NCI-H2227 (cell line): ENCODE data around the gene KMT2B.
"Not testable (repeated sequence)": the region's sequence is repeated elsewhere in the genome, so short reads cannot be mapped to it uniquely, and the experiment has no call there.

Experiments
- DNase-seq: peaks from one replicate; lab custom pipeline; 2025; ENCODE audit not compliant: unreplicated experiment; lab: John Stamatoyannopoulos, UW

The KMT2B gene

DNA sequence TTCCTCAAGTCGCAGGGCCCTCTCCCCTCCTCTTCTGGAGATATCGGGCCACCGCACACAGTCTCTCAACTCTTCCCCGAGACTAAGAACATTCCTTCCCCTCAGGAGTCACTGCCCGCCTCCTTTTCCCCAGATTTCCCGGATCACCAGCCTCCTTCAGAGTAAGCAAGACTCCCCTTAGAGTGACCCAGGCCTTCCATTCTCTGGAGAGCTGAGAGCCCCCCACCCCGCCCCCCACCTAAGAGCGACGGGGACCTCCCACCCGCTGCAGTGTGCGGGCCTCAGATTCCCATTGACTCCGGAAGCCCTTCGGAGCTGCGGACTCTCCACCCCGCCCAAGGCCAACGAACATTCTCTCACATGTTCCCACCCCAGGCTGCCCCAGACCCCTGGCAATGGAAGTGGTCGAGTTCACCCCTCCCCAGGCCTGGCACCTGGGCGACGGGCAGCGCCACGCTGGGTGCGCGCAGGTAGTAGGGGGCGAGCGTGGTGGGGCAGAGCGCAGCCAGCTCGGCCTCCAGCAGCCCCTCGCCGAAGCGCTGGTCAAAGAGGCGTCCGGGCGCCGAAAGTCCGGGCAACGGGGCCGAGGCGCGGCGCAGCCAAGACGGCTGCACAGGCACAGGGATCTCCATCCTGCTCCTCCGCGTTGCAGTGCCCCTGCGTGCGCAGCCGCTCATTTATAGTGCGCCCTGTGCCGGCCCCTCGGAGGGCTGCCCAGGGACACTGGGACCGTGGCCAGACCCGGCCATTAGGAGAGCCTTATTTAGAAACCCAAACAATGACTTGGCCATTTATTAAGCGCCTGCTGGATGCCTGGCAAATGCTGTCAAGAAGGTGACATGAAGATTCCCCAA is 38.8 kb downstream of the KMT2B start, which contains the start of gene HSPB6:
HSPB6 (minus strand) TSS at position 653 of the 854 bp plus-strand sequence; CDS start at position 632, 21 bp downstream.
- peak; percentile 78 for DNase-seq

DNA sequence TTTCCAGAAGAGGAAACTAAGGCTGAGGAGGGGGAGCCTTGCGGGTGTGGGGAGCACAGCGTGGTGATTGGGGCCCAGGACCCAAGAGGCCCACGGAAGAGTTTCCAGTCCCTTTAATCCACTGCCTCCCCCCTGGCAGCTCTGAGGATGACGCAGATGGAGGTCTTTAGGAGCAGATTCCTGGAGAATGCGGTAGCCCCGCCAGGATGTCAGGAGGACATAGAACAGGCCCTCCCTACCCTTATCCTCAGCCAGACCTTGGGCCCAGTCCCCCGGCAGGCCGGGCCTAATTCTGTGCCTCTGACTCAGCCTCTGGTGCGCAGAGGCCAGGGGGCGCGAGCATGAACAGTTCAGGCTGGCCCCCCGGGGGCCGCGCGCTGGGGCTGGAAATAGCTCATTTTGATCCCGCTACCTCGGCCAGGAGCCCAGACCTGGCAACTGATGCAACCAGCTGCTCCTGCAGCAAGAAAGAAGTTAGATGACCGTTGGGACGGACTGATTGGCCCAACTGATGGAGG is 39.5 kb downstream of the KMT2B start:
- peak; percentile 93 for DNase-seq

DNA sequence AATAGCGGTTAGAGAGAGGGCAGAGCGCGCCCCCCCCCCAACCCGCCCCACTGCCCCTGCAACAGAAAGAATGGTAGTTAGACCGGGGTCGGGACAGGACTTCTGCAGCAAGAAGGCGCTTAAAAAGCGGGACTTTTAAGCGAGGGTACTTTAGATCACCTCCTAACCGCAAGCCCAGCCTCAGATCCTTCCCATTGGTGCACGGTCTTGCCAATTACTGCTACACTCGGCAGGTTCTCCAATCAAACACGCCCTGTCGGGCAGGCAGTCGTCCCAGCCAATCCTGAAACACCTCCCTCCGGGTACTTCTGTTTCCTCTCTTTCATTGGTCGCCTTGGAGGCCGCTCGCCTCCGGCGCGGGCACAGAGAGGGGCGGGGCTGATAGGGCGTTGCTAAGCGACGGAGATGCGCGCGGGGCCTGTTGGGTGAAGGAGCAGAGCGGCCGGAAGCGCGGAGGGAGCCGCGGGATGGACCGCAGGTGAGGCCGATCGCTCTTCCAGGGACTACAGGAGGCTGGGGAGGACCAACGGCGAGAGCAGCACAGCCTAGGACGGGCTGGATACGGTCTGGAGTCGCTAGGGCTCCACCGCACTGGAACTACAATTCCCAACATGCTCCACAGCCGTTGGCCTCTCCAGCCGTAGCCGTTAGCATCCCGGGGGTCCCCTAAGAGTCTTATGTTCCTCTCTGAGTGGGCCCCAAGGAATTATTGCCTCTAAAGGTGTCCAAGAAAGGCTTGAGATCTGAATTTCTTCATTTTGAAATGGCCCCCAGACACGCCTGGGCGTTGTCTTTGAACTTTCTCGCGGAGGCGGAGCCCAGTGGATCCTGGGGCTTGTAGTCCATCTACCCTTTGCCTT is 40.2 kb downstream of the KMT2B start, which contains the start of gene PROSER3:
PROSER3 (plus strand) TSS at position 428 of the 860 bp plus-strand sequence; CDS start at position 468, 40 bp downstream.
- DNase-seq, result peak; percentile 100

DNA sequence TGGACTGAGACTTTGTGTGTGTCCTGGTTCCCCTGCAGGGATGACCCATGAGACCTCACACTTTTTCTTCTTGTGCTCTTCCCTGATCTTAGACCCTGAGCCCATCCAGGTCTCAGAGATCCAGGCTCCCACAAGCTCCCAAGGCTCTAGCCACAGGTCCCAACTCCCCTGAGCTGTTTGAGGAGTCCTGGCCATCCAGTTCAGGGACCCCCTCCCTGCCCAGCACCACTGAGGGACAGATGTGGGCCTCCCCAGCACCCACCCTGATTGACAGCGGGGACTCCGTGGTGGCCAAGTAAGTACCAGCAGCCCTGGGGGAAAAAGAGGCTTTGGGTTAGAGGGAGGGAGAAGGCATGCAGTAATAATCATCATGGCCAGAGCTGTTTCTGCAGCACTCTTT is 41.9 kb downstream of the KMT2B start:
- DNase-seq, result no peak

DNA sequence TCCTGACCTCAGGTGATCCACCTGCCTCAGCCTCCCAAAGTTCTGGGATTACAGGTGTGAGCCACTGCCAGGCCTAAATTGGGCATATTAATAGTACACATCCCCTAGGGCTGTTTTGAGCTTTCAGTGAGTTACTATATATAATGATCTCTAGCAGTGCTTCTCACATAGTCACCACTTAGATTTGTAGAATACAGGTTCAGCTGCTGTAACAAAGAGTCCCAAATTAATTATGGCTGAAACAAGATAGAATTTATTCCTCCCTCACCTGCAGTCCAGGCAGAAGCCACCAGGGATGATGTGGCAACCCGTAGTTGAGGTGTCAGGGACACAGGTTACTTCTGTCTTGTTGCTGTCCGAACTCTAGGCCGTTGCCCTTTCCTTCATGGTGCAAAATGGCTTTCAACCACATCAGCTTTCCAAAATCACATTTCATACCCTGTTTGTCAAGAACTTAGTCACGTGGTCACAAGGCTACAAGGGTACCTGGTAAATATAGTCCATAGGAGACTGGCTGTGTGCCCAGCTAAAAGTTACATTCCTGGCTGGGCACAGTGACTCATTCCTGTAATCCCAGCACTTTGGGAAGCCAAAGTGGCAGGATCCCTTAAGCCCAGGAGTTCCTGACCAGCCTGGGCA is 43.0 kb downstream of the KMT2B start:
- no peak for DNase-seq

DNA sequence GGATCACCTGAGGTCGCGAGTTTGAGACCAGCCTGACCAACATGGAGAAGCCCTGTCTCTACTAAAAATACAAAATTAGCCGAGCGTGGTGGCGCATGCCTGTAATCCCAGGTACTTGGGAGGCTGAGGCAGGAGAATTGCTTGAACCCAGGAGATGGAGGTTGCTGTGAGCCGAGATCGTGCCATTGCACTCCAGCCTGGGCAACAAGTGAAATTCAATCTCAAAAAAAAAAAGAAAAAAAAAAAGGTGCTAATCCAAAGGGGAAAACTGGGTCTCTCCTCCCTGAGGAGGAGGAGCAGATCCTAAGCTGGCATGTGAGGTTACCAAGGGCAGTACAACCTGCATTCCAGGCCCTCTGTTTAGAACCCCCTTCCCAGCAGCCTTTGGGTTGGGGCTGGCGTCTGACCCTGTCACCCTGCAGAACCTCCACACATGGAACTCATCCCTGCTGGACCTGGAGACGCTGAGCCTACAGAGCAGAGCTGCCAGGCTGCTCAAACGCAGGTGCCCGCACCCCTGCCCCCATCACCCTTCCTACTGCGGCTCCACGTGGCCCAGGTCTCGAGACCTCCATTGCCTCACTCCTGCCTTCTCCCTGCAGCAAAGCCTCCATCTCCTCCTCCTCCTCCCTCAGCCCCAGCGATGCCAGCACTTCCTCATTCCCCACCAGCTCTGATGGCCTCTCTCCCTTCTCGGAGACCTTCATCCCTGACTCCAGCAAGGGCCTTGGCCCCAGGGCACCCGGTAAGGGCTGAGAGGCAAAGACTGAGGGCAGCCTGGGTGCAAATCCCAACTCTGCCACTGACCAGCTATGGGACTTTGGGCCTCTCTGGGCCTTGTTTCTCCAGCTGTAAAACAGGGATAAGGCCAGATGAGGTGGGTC is 46.9 kb downstream of the KMT2B start:
- no peak for DNase-seq

DNA sequence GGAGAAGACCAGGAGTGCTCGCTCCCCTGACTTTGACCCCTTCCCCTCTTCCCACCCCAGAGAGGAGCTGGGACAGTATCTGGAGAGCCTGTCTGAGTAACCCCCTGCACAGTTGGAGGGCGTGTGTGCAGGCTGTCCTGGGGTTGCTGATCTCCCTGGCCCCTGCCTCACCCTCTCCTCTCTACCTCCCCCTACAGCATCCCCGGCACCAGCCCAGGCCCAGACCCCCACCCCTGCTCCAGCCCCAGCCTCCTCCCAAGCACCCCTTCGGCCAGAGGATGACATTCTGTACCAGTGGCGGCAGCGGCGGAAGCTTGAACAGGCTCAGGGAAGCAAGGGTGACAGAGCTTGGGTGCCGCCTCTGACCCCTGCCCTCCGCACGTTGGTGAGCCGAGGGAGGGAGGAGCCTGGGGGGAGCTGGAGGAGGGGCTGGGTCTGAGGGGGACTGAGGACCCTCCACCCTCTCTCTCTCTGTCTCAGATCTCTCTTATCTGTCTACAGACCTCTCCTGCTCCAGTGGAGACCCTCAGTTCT is 48.8 kb downstream of the KMT2B start:
- DNase-seq, result no peak

DNA sequence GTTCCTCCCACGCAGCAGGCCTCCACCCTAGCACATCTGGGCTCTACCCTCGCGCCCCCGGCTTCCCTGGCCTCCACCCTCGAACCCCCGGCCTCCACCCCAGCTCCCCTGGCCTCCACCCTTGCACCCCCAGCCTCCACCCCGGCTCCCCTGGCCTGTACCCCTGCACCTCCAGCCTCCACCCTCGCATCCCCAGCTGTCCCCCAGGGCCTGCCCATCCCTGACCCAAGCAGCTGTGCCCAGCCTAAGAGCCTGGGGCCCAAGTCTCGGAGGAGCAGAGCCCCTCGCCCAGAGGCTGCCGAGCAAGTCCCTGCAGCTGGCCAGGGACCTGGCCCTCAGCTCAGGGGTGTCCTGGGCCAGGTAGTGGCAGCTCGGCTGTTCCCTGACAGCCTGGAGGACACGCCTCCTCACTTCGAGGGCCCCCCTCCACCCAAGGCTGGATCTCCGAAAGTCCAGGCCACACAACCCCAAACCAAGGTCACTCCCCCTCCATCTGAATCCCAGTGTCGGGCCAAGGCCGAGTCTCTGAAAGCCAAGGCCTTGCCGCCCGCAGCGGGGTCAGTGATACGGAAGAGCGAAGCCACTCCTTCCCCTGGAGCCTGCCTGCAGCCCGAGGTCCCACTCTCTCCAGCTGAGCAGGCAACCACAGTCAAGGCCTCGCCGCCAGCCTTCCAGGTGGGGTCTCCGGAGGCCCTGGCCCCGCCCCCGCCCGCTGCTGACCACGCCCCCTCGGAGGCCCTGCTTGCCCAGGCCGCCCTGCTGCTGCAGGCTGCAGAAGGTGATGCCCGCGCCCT is 49.7 kb downstream of the KMT2B start:
- peak; percentile 76 for DNase-seq

DNA sequence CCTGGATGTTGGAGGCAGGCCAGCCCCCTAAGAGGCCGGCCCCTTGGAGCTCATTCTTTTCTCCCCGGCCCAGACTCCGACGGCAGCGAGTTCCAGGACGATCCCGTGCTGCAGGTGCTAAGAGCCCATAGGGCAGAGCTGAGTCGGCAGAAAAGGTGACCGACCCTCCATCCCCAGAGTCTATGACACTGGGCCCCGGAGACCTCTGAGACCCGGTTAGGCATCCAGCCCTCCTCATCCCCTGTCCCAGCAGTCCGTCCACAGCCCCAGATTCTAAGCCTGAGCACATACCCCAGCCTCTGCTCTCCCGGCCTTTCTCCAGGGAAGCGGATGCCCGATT is 50.2 kb downstream of the KMT2B start:
- DNase-seq, result no peak

DNA sequence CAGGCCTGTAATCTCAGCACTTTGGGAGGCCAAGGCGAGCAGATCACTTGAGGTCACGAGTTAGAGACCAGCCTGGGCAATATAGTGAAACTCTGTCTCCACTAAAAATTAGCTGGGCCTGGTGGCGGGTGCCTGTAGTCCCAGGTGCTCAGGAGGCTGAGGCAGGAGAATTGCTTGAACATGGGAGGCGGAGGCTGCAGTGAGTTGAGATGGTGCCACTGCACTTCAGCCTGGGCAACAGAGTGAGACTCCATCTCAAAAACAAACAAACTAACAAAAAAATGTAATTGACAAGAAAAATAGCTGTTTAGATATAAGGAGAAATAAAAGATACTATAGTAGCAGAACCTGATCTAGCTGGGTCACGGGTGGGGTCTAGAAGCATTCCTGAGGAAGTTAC is 54.6 kb downstream of the KMT2B start:
- DNase-seq, result not testable (repeated sequence)

DNA sequence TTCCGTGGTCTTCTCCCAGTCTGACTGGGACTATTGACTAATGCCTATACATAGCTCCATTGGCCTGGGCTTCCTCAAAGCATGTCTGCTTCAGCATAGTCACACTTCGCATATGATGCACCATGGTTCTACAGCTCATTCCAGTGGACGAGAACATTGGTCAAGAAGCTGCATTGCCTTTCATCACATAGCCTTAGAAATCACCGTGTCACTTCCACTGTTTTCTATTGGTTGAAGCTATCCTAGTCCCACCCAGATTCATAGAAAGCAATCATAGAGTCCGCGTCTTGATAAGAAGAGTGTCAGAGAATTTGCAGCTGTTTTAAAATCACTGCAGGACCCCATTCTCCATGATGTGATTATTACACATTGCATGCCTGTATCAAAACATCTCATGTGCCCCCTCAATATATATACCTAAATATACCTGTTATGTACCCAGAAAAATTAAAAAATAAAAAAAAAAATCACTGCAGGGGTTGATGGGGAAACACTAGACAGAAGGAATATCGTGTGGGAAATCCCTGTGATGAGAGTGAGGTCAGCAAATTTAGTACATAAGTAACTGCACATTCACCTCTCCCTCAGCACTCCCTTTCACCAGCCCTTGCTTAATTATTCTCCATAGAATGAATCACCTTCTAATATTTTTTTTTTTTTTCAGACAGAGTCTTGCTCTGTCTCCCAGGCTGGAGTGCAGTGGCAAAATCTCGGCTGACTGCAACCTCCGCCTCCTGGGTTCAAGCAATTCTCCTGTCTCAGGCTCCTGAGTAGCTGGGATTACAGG is 55.4 kb downstream of the KMT2B start:
- DNase-seq, result peak; percentile 64

DNA sequence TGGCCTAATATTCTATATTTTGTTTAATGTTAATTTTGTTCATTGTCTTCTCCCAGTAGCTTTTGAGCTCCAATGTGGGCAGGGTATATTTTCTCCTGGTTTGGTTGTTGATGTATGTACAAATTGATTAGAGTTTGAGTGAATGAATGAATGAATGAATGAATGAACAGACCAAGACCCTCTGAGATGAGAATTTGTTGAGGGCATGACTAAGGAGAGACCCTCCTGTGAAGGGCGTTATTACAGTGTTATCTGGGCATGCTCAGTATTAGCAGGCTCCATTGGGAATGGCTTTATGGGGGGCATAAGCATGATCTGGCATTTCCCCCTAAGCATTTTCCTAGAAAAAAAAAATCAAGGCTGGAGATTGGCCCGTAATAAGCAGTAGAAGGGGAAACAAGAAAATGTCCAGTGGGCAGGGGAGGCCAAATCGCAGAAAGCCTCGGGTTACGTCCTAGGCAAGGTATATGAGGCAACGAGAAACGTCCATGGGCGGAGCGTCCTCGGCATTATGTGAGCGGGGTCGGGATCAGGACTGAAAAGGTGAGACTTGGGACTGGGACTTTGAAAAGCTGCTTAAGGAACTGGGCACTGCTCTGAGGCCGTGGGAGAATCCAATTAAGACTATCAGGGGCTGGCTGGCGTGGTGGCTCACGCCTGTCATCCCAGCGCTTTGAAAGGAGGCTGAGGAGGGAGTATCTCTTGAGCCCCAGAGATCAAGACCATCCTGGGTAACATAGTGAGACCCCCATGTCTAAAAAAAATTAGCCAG is 56.7 kb downstream of the KMT2B start:
- peak; percentile 80 for DNase-seq

DNA sequence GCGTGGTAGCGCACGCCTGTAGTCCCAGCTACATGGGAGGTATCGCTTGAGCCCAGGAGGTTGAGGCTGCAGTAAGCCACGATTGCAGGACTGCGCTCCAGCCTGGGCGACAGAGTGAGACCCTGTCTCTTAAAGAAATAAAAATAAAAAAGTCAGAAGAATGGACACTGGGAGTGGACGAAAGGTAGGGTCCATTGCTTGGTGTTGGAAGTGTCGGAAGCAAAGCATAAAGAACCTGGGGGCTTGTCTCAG is 57.2 kb downstream of the KMT2B start:
- DNase-seq, result no peak

DNA sequence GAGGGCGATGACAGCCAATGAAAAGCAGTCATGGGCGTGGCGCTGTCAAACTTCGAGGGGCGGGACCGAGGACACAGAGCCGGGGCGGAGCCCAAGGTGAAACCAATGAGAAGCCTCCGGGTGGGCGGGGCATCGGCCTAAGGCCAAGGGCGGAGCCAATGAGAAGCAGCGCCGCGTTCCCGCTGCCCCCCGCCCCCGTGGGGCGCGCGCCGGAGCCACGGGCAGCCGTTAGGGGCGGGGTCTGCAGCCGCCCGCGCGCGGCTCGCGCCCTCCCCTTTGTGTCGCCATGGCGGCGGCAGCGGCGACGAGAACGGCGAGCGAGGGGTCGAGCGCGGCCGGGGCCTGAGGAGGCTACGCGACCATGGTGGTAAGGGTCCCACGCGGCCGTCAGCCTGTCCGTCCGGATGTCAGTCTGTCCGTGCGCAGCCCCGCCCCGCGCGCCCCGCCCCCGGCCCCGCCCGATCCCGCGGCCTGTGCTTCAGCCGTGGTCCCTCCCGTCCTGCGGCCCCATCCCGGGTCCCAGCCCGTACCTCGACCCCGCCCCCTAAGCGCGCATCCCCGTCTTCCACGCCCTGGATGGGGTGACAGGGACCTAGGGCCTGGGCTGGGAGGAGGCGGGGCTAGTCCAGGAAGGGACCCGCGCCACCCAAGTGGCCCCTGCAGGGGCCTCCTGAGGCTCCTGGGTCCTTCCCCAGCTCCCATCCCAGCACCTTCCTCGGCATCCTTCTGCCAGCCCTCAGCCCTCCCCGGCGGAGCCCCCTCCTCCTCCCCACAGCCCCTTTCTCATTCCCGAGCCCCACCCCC is 57.7 kb downstream of the KMT2B start, which contains the start of gene ARHGAP33:
ARHGAP33 (plus strand) TSS at position 267 of the 804 bp plus-strand sequence; CDS start at position 362, 95 bp downstream.
- DNase-seq, result peak; percentile 100

DNA sequence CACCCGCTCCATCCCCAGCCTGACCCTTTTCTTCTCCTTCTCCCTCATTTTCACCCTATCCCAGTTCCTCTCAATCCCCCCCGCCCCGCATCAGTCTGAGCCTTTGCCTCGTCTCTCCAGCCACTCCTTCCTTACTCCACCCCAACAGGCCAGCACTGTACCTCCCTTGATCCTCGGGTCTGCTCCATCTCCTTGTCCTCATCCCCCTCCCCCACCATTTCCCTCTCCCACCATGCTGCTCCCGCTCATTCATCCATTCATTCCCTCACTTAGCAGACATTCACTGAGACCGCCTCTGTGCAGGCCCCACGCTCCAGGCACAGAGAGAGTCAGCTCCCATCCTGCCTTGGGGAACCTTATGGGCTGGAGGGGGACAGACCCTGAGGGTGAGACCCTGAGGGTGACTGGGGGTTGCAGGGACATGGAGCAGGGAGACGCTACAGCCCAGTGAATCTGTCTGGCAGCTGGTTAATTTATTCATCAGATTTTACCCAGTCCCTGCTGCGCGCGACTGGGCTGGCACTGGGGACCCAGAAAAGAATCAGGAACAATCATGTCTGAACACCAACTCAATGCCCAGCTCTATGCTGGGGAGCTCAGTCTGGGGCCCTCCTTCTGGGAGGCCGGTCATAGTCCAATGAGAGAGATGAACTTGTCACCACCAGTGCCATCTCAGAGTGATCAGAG is 58.4 kb downstream of the KMT2B start:
- peak; percentile 88 for DNase-seq

DNA sequence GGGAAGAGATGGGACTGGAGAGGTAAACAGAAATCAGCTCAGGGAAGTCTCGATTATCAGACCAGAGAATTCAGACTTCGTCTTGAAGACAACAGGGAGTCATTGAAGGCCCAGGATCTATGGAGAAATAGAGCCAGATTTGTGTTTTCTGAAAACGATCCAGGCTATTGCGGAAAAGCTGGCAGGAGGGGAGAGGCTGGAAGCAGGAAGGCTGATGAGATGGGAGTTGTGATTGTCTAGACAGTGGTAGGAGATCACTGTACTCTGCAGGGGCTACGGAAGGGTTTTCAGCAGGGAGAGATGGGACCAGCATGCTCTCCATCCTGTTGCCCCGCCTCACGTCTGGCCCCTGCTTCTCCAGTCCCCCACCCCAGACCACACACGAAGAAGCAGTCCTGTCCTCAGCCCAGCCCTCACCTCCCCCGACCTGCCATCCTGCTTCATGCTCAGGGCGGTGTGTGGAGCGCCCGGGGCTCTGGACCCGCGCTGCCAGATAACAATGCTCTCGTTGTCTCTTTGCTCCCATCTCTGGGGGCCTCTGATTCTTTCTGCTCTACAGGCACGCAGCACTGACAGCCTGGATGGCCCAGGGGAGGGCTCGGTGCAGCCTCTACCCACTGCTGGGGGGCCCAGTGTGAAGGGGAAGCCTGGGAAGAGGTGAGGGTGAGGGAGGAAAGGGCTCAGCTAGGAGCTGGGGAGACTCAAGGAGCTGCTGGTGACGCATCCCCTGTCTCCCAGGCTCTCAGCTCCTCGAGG is 59.5 kb downstream of the KMT2B start:
- DNase-seq, result no peak
